GM12872 (cell line): ENCODE measurements around the gene CELF3.

Experiments used
- TF ChIP-seq, protein P1 (sequence below): IDR thresholded peaks from 3 replicates; pipeline ENCODE4 v1.5.1; 2011; ENCODE audit warnings: low read depth, mild to moderate bottlenecking, low read length, moderate library complexity; ENCODE audit not compliant: insufficient read depth

The CELF3 gene

GRCh38 chr1:151689494-151689893 is 27.1 kb downstream of the CELF3 start:
- TF ChIP-seq, protein P1, sequence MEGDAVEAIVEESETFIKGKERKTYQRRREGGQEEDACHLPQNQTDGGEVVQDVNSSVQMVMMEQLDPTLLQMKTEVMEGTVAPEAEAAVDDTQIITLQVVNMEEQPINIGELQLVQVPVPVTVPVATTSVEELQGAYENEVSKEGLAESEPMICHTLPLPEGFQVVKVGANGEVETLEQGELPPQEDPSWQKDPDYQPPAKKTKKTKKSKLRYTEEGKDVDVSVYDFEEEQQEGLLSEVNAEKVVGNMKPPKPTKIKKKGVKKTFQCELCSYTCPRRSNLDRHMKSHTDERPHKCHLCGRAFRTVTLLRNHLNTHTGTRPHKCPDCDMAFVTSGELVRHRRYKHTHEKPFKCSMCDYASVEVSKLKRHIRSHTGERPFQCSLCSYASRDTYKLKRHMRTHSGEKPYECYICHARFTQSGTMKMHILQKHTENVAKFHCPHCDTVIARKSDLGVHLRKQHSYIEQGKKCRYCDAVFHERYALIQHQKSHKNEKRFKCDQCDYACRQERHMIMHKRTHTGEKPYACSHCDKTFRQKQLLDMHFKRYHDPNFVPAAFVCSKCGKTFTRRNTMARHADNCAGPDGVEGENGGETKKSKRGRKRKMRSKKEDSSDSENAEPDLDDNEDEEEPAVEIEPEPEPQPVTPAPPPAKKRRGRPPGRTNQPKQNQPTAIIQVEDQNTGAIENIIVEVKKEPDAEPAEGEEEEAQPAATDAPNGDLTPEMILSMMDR, result no peak

- TF ChIP-seq, protein P1, result no peak
These were observed 30.0 kb downstream of the CELF3 start for GRCh38 chr1:151686561-151686960.

DNA sequence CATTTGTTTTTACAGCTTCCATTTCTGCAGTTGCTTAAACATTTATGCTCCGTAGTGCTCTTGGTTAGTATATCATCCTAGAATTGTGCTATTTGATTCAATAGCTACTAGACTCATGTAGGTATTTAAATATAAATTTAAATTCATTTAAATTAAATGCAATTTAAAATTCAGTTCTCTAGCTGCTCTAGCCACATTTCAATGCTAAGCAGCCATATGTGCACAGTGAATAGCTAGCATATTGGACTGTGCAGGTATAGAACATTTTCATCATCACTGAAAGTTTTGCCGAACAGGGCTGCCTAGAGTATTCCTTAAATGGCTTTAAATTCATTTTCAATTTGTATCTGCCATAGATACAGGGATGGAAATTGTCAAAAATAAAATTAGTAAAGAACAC is 32.5 kb downstream of the CELF3 start:
- TF ChIP-seq, protein P1, result no peak

GRCh38 chr1:151681923-151682322 is 34.7 kb downstream of the CELF3 start:
- TF ChIP-seq, protein P1, result no peak

DNA sequence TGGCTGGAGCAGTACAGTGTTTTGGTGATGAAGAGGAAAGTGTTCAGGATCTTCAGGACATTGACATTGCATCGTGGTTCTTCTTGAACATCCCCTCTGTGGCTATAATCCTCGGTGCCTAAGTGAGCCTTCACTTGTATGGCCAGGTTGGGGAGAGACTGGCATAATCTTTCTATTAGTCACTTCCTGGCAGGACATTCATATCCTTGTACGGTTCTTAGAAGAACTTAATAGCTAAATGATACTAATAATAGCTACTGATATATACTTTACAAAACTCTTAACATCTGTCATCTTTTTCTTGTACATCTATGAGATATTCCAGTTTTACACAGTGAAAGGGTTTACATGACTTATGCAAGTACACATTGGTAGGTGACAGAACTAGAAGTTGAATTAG is 35.8 kb downstream of the CELF3 start:
- TF ChIP-seq, protein P1, result no peak

- TF ChIP-seq, protein P1, result no peak
These were observed 36.2 kb downstream of the CELF3 start for GRCh38 chr1:151680391-151680790.

DNA sequence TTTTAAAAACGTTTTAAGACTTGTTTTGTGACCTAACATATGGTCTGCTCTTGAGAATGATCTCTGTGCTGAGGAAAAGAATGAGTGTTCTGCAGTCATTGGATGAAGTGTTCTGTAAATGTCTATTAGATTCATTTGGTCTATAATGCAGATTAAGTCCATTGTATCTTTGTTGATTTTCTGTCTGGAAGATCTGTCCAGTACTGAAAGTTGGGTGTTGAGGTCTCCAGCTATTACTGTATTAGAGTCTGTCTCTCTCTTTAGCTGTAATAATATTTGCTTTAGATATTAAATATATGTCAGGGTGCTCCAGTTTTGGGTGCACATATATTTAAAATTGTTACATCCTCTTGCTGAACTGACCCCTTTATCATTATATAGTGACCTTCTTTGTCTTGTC is 43.2 kb downstream of the CELF3 start:
- TF ChIP-seq, protein P1, result no peak

DNA sequence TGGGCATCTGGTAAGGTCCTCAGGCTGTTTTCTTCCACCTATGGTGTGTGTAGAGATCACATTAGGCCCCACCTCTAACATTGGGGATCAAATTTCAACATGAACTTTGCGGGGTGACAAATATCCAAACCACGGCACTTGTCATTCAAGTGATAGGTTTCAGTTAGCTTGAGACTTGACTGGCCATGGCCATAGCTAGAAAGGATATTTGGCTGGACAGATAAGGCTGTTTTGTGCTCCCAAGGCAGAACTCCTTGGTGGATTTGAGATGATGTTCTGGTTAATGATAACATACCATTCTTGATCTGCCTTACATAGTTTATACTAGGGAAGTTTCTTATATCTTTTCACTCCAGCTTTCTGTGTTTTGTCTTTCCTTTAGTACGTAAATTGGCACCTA is 48.5 kb downstream of the CELF3 start:
- TF ChIP-seq, protein P1, result no peak
